WTC11 (cell line): Measurements from ENCODE around the gene CCDC88A. TPM values are rescaled to one million over a fixed set of nuclear protein-coding genes. Genes with fewer than 3 reads are reported as not detected.

Experiments
- ATAC-seq: fragments of 200-7000 bp; cut with Tn5 transposase; 2 replicates; pipeline ENCODE4 v1.10.0; 2021; ENCODE audit warnings: mild to moderate bottlenecking, moderate library complexity
- CTCF ChIA-PET: fragments of 300-600 bp; sonication (Branson Sonifier 250); formaldehyde crosslinking; loops from one replicate; lab custom pipeline; 2021; ENCODE audit warnings: antibody characterized with exemption; lab: Charles Lee
- POLR2A ChIA-PET: fragments of 350-600 bp; sonication (Branson Sonifier 250); formaldehyde crosslinking; loops from one replicate; lab custom pipeline; 2021; ENCODE audit warnings: antibody characterized with exemption; lab: Charles Lee
- DNase-seq: peaks from one replicate; pipeline ENCODE4 v3.0.0; 2021; ENCODE audit warnings: low spot score
- H3K27ac Mint-ChIP-seq: 2 replicates; pipeline ENCODE4 v1.8.0; 2021; ENCODE audit warnings: mixed read lengths
- H3K27me3 Mint-ChIP-seq: 2 replicates; pipeline ENCODE4 v1.8.0; 2021; ENCODE audit warnings: low read depth, mild to moderate bottlenecking, moderate library complexity, mixed read lengths
- H3K36me3 Mint-ChIP-seq: 2 replicates; pipeline ENCODE4 v1.8.0; 2021; ENCODE audit warnings: mixed read lengths
- H3K4me1 Mint-ChIP-seq: 2 replicates; pipeline ENCODE4 v1.8.0; 2022; ENCODE audit warnings: mixed read lengths
- H3K4me3 Mint-ChIP-seq: 2 replicates; pipeline ENCODE4 v1.8.0; 2021; ENCODE audit warnings: mild to moderate bottlenecking, moderate library complexity, mixed read lengths
- H3K9me3 Mint-ChIP-seq: 2 replicates; pipeline ENCODE4 v1.8.0; 2021; ENCODE audit warnings: mixed read lengths
- ATF2 ChIP-seq: sonication (generic); formaldehyde crosslinking; IDR thresholded peaks from 2 replicates; pipeline ENCODE4 v1.8.1; 2022; ENCODE audit warnings: low read depth, missing genetic modification reagents, borderline replicate concordance
- CBFB ChIP-seq: sonication (generic); formaldehyde crosslinking; IDR thresholded peaks from 2 replicates; pipeline ENCODE4 v1.8.1; 2022; ENCODE audit warnings: mild to moderate bottlenecking, low read depth, missing genetic modification reagents
- CDX4 ChIP-seq: fragments of 250-450 bp; sonication (Bioruptor Pico); IDR thresholded peaks from 2 replicates; pipeline ENCODE4 v1.9.0; 2021; ENCODE audit warnings: moderate library complexity, mild to moderate bottlenecking, inconsistent platforms, borderline replicate concordance
- CREB1 ChIP-seq: sonication (generic); formaldehyde crosslinking; IDR thresholded peaks from 2 replicates; pipeline ENCODE4 v1.8.0; 2023; ENCODE audit warnings: mild to moderate bottlenecking, missing genetic modification reagents
- CTCF ChIP-seq: fragments of 200-600 bp; IDR thresholded peaks from 2 replicates; pipeline ENCODE4 v1.8.0; 2022; ENCODE audit warnings: antibody characterized with exemption
- MXD4 ChIP-seq: fragments of 250-450 bp; sonication (Bioruptor Pico); IDR thresholded peaks from 2 replicates; pipeline ENCODE4 v1.8.0; 2021; ENCODE audit warnings: mild to moderate bottlenecking, moderate library complexity, borderline replicate concordance
- PRDM15 ChIP-seq: sonication (generic); formaldehyde crosslinking; IDR thresholded peaks from 2 replicates; pipeline ENCODE4 v1.8.0; 2022; ENCODE audit warnings: missing genetic modification reagents
- PRRX2 ChIP-seq: fragments of 250-450 bp; sonication (Bioruptor Pico); IDR thresholded peaks from 2 replicates; pipeline ENCODE4 v1.8.0; 2021; ENCODE audit warnings: mild to moderate bottlenecking
- RORB ChIP-seq: fragments of 250-450 bp; sonication (Bioruptor Pico); IDR thresholded peaks from 2 replicates; pipeline ENCODE4 v1.9.0; 2021; ENCODE audit warnings: mild to moderate bottlenecking
- SMAD4 ChIP-seq: sonication (generic); formaldehyde crosslinking; IDR thresholded peaks from 2 replicates; pipeline ENCODE4 v1.8.0; 2022; ENCODE audit warnings: mild to moderate bottlenecking, missing genetic modification reagents
- ZSCAN18 ChIP-seq: fragments of 250-450 bp; sonication (Bioruptor Pico); IDR thresholded peaks from 2 replicates; pipeline ENCODE4 v2.1.2; 2022; ENCODE audit warnings: mild to moderate bottlenecking, moderate library complexity
- total RNA-seq: library from RNA; stranded (reverse); gene quantifications from 3 replicates; pipeline ENCODE4 v1.2.3, GENCODE V29; 2021

CCDC88A gene
- total RNA-seq, 1 experiment from 2014 or later, result 97.5 TPM

GRCh38 chr2:55330541-55331297, 88.9 kb downstream of the CCDC88A start (continued):
- no peak for TF ChIP-seq ZSCAN18

GRCh38 chr2:55327470-55328230, 92.0 kb downstream of the CCDC88A start:
- no peaks in the 10 kb centered on the region for H3K27me3 Mint-ChIP-seq
- 0 out of 2 replicates have a peak, but pooled peaks cover 3% of the 10 kb centered on the region for H3K9me3 Mint-ChIP-seq
- ChIA-PET POLR2A (interaction anchor here (0.5 kb wide), 1 partner anchor 411 kb away, joined by 3 read pairs; no protein-coding TSS in a partner anchor), CTCF (no interaction called here)
- ATAC-seq (no peak), DNase-seq (no peak)
- H3K36me3 Mint-ChIP-seq, result peaks cover 41% of the 10 kb centered on the region
- H3K4me1 Mint-ChIP-seq, result no peaks in the 10 kb centered on the region
- no peak overlapping the region for H3K27ac Mint-ChIP-seq
- TF ChIP-seq CDX4 (CRISPR knock-in tag) (no peak), PRDM15 (CRISPR knock-in tag) (no peak), SMAD4 (no peak), MXD4 (CRISPR knock-in tag) (no peak)
- no peak overlapping the region for H3K4me3 Mint-ChIP-seq

- no peaks in the 10 kb centered on the region for H3K27me3 Mint-ChIP-seq
- CTCF ChIA-PET, result no interaction called here
- peaks cover 45% of the 10 kb centered on the region for H3K36me3 Mint-ChIP-seq
- DNase-seq (no peak), ATAC-seq (no peak)
- TF ChIP-seq CDX4 (CRISPR knock-in tag), result no peak
- TF ChIP-seq RORB (CRISPR knock-in tag), result no peak
- no peak for TF ChIP-seq PRRX2
- TF ChIP-seq CBFB (CRISPR knock-in tag), result no peak
- no peak for TF ChIP-seq CREB1
- no peak for TF ChIP-seq ATF2
- no peak for TF ChIP-seq CTCF
- no peaks in the 10 kb centered on the region for H3K4me1 Mint-ChIP-seq
- H3K9me3 Mint-ChIP-seq, result no peaks in the 10 kb centered on the region
- no peak overlapping the region for H3K4me3 Mint-ChIP-seq
- H3K27ac Mint-ChIP-seq, result no peak overlapping the region
- POLR2A ChIA-PET, result no interaction called here
These were observed 104.7 kb downstream of the CCDC88A start for GRCh38 chr2:55314985-55315384.
